SU-DHL-6 (cell line): ENCODE results near the gene IGF1.

Source experiments
- H2AFZ ChIP-seq: fragments of 200-600 bp; sonication (generic); 2 replicates; pipeline ENCODE4 v1.6.1; 2014; ENCODE audit warnings: low read depth, mild to moderate bottlenecking, moderate library complexity, mixed read lengths, antibody characterized with exemption, low read length; ENCODE audit not compliant: severe bottlenecking
- H3F3A ChIP-seq: fragments of 200-600 bp; shearing (Covaris generic); 2 replicates; pipeline ENCODE4 v1.6.0; 2016; ENCODE audit warnings: antibody characterized with exemption, mild to moderate bottlenecking; ENCODE audit not compliant: insufficient read depth
- H3K27ac ChIP-seq: fragments of 200-600 bp; sonication (generic); 2 replicates; pipeline ENCODE4 v1.5.1; 2016; ENCODE audit warnings: low read depth, mild to moderate bottlenecking, low read length, moderate library complexity, mixed read lengths
- H3K27me3 ChIP-seq: fragments of 200-600 bp; sonication (generic), shearing (Covaris generic); 2 replicates; pipeline ENCODE4 v1.6.0; 2014; ENCODE audit warnings: mild to moderate bottlenecking, low read length
- H3K36me3 ChIP-seq: fragments of 200-600 bp; sonication (generic); 2 replicates; pipeline ENCODE4 v1.6.1; 2014; ENCODE audit warnings: mild to moderate bottlenecking, low read length, mixed read lengths
- H3K4me2 ChIP-seq: fragments of 300-600, 200-600 bp; shearing (Covaris generic), sonication (generic); 2 replicates; pipeline ENCODE4 v1.6.0; 2014; ENCODE audit warnings: low read length, low read depth, mild to moderate bottlenecking; ENCODE audit not compliant: poor library complexity, severe bottlenecking
- H3K4me3 ChIP-seq: fragments of 200-600 bp; sonication (generic); 2 replicates; pipeline ENCODE4 v1.5.1; 2014; ENCODE audit warnings: antibody characterized with exemption, low read length, mild to moderate bottlenecking, mixed read lengths; ENCODE audit not compliant: insufficient read depth, poor library complexity, severe bottlenecking
- H3K79me2 ChIP-seq: fragments of 200-600 bp; sonication (generic); 2 replicates; pipeline ENCODE4 v1.6.1; 2014; ENCODE audit warnings: mild to moderate bottlenecking, low read length, moderate library complexity; ENCODE audit not compliant: insufficient read depth
- H3K9ac ChIP-seq: fragments of 200-600 bp; sonication (generic); 2 replicates; pipeline ENCODE4 v1.7.0; 2014; ENCODE audit warnings: mild to moderate bottlenecking, low read length
- H3K9me2 ChIP-seq: fragments of 200-600 bp; sonication (generic); replicated peaks from 2 replicates; pipeline ENCODE4 v1.6.1; 2014; ENCODE audit warnings: low read length; ENCODE audit not compliant: insufficient read depth
- H3K9me3 ChIP-seq: fragments of 200-600 bp; sonication (generic); 2 replicates; pipeline ENCODE4 v1.6.1; 2014; ENCODE audit warnings: low read length, mixed read lengths; ENCODE audit not compliant: insufficient read depth
- H4K20me1 ChIP-seq: fragments of 200-600 bp; sonication (generic); 2 replicates; pipeline ENCODE4 v1.6.1; 2014; ENCODE audit warnings: low read depth, mild to moderate bottlenecking, antibody characterized with exemption, low read length, moderate library complexity, mixed read lengths
- CTCF ChIP-seq: fragments of 200-600 bp; sonication (generic); IDR thresholded peaks from one replicate; pipeline ENCODE4 v1.5.1; 2017; ENCODE audit warnings: antibody characterized with exemption, mild to moderate bottlenecking, low read length, moderate library complexity; ENCODE audit not compliant: insufficient read depth, poor library complexity, severe bottlenecking
- EZH2phosphoT487 ChIP-seq: fragments of 200-600 bp; sonication (generic), shearing (Covaris generic); conservative IDR thresholded peaks from 2 replicates; pipeline ENCODE4 v1.6.1; 2018; ENCODE audit warnings: mild to moderate bottlenecking, antibody characterized with exemption, low read length, moderate library complexity, mixed read lengths

IGF1 gene

GRCh38 chr12:102401087-102401486 is 79.3 kb downstream of the IGF1 start:
- Histone ChIP-seq H3K27ac (no peak overlapping the region), H3K79me2 (no peaks in the 10 kb centered on the region), H3K4me2 (no peak overlapping the region), H3K9me2 (no peaks in the 10 kb centered on the region), H3F3A (no peaks in the 10 kb centered on the region), H3K9me3 (no peaks in the 10 kb centered on the region), H2AFZ (no peak overlapping the region), H4K20me1 (no peaks in the 10 kb centered on the region), H3K9ac (no peak overlapping the region), H3K36me3 (no peaks in the 10 kb centered on the region), H3K27me3 (no peaks in the 10 kb centered on the region), H3K4me3 (no peak overlapping the region)
- TF ChIP-seq CTCF = no peak
- TF ChIP-seq EZH2phosphoT487 = no peak

GRCh38 chr12:102399653-102400052 is 80.7 kb downstream of the IGF1 start:
- no peaks in the 10 kb centered on the region for H3K27me3 ChIP-seq
- H2AFZ ChIP-seq = no peak overlapping the region
- TF ChIP-seq EZH2phosphoT487 (no peak), CTCF (no peak)
- no peak overlapping the region for H3K27ac ChIP-seq
- H3F3A ChIP-seq = no peaks in the 10 kb centered on the region
- no peaks in the 10 kb centered on the region for H3K36me3 ChIP-seq
- no peaks in the 10 kb centered on the region for H4K20me1 ChIP-seq
- H3K79me2 ChIP-seq = no peaks in the 10 kb centered on the region
- no peak overlapping the region for H3K9ac ChIP-seq
- no peaks in the 10 kb centered on the region for H3K9me3 ChIP-seq
- H3K9me2 ChIP-seq = no peaks in the 10 kb centered on the region
- no peak overlapping the region for H3K4me2 ChIP-seq
- H3K4me3 ChIP-seq = no peak overlapping the region

- H3K9me2 ChIP-seq = no peaks in the 10 kb centered on the region
- no peak for TF ChIP-seq CTCF
- no peak for TF ChIP-seq EZH2phosphoT487
These were observed 84.1 kb downstream of the IGF1 start for GRCh38 chr12:102396276-102396675.

More at GRCh38 chr12:102396276-102396675, 84.1 kb downstream of the IGF1 start:
- Histone ChIP-seq H4K20me1 (no peaks in the 10 kb centered on the region), H3K9me3 (no peaks in the 10 kb centered on the region), H3K27ac (no peak overlapping the region), H3K79me2 (no peaks in the 10 kb centered on the region), H2AFZ (no peak overlapping the region), H3K4me2 (no peak overlapping the region), H3F3A (no peaks in the 10 kb centered on the region), H3K27me3 (no peaks in the 10 kb centered on the region), H3K36me3 (no peaks in the 10 kb centered on the region), H3K9ac (no peak overlapping the region), H3K4me3 (no peak overlapping the region)
